Parathyroid adenoma (tissue), 2 donors: ENCODE measurements around the gene MBP.

Experiments used
- H2AFZ ChIP-seq: fragments of 300-600 bp; sonication (generic); one replicate; pipeline ENCODE4 v1.7.0; 2017; ENCODE audit warnings: antibody characterized with exemption, mild to moderate bottlenecking
- H3K27ac ChIP-seq: fragments of 300-600 bp; sonication (generic); one replicate; pipeline ENCODE4 v1.7.0; 2017
- H3K27me3 ChIP-seq: fragments of 300-600 bp; sonication (generic); one replicate; pipeline ENCODE4 v1.7.0; 2017; ENCODE audit warnings: low read length; ENCODE audit not compliant: control insufficient read depth, insufficient read depth
- H3K36me3 ChIP-seq: fragments of 300-600 bp; sonication (generic); one replicate; pipeline ENCODE4 v1.7.0; 2017; ENCODE audit warnings: low read length; ENCODE audit not compliant: control insufficient read depth, insufficient read depth
- H3K4me1 ChIP-seq: fragments of 300-600 bp; sonication (generic); one replicate; pipeline ENCODE4 v1.7.0; 2017; ENCODE audit warnings: control low read depth
- H3K4me2 ChIP-seq: fragments of 300-600 bp; sonication (generic); one replicate; pipeline ENCODE4 v1.7.0; 2017; ENCODE audit warnings: low read length
- H3K4me3 ChIP-seq: fragments of 300-600 bp; sonication (generic); one replicate; pipeline ENCODE4 v1.7.0; 2017; ENCODE audit warnings: low read depth, low read length
- H3K79me2 ChIP-seq: fragments of 300-600 bp; sonication (generic); one replicate; pipeline ENCODE4 v1.7.0; 2017; ENCODE audit warnings: control low read depth
- H3K9ac ChIP-seq: fragments of 300-600 bp; sonication (generic); one replicate; pipeline ENCODE4 v1.7.0; 2017; ENCODE audit warnings: mild to moderate bottlenecking
- H3K9me3 ChIP-seq: fragments of 300-600 bp; sonication (generic); one replicate; pipeline ENCODE4 v1.7.0; 2017; ENCODE audit warnings: low read length; ENCODE audit not compliant: control insufficient read depth
- TF ChIP-seq, protein P1 (sequence below): fragments of 300-600 bp; sonication (generic); IDR thresholded peaks from one replicate; pipeline ENCODE4 v1.7.0; 2017; ENCODE audit warnings: antibody characterized with exemption, mild to moderate bottlenecking
- donor health status: primary hyperparathyroidism.

MBP gene

GRCh38 chr18:77140439-77141109 lies 8.0 kb upstream of the MBP start:
- H3K4me2 ChIP-seq = no peak overlapping the region
- H3K4me3 ChIP-seq = no peak overlapping the region
- H3K9me3 ChIP-seq = no peaks in the 10 kb centered on the region
- H3K27me3 ChIP-seq = no peaks in the 10 kb centered on the region
- H3K79me2 ChIP-seq = no peaks in the 10 kb centered on the region
- H3K36me3 ChIP-seq = no peaks in the 10 kb centered on the region
- H3K27ac ChIP-seq = no peak overlapping the region
- TF ChIP-seq, protein P1, sequence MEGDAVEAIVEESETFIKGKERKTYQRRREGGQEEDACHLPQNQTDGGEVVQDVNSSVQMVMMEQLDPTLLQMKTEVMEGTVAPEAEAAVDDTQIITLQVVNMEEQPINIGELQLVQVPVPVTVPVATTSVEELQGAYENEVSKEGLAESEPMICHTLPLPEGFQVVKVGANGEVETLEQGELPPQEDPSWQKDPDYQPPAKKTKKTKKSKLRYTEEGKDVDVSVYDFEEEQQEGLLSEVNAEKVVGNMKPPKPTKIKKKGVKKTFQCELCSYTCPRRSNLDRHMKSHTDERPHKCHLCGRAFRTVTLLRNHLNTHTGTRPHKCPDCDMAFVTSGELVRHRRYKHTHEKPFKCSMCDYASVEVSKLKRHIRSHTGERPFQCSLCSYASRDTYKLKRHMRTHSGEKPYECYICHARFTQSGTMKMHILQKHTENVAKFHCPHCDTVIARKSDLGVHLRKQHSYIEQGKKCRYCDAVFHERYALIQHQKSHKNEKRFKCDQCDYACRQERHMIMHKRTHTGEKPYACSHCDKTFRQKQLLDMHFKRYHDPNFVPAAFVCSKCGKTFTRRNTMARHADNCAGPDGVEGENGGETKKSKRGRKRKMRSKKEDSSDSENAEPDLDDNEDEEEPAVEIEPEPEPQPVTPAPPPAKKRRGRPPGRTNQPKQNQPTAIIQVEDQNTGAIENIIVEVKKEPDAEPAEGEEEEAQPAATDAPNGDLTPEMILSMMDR = no peak
- H2AFZ ChIP-seq = peak overlapping the region; percentile 44
- H3K9ac ChIP-seq = no peak overlapping the region
- H3K4me1 ChIP-seq = peaks cover 10% of the 10 kb centered on the region

DNA sequence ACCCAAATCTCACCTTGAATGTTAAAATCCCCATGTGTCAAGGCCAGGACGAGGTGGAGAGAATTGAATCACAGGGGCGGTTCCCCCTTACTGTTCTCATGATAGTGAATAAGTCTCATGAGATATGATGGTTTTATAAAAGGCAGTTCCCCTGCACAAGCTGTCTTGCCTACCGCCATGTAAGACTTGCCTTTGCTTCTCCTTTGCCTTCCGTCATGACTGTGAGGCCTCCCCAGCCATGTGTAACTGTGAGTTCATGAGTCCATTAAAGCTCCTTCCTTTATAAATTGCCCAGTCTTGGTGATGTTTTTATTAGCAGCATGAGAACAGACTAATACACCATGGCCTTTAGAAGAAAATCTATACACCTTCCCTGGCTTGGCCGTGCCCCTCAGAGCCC lies 7.4 kb upstream of the MBP start:
- H3K27me3 ChIP-seq = no peaks in the 10 kb centered on the region
- no peak overlapping the region for H2AFZ ChIP-seq
- H3K79me2 ChIP-seq = no peaks in the 10 kb centered on the region
- no peaks in the 10 kb centered on the region for H3K9me3 ChIP-seq
- no peak overlapping the region for H3K27ac ChIP-seq
- H3K4me1 ChIP-seq = peaks cover 10% of the 10 kb centered on the region
- H3K36me3 ChIP-seq = no peaks in the 10 kb centered on the region
- TF ChIP-seq, protein P1 = no peak
- H3K9ac ChIP-seq = no peak overlapping the region
- no peak overlapping the region for H3K4me3 ChIP-seq
- no peak overlapping the region for H3K4me2 ChIP-seq

- no peak overlapping the region for H3K9ac ChIP-seq
- no peak overlapping the region for H3K4me2 ChIP-seq
Measured at GRCh38 chr18:77139619-77140018, 7.0 kb upstream of the MBP start.

GRCh38 chr18:77138270-77138669 lies 5.7 kb upstream of the MBP start:
- TF ChIP-seq, protein P1 = no peak
- H3K79me2 ChIP-seq = no peaks in the 10 kb centered on the region
- no peaks in the 10 kb centered on the region for H3K9me3 ChIP-seq
- H3K27ac ChIP-seq = no peak overlapping the region
- H3K36me3 ChIP-seq = no peaks in the 10 kb centered on the region
- H3K9ac ChIP-seq = no peak overlapping the region
- no peaks in the 10 kb centered on the region for H3K27me3 ChIP-seq
- H3K4me3 ChIP-seq = no peak overlapping the region
- no peak overlapping the region for H3K4me2 ChIP-seq
- no peak overlapping the region for H2AFZ ChIP-seq
- peaks cover 16% of the 10 kb centered on the region for H3K4me1 ChIP-seq

More at GRCh38 chr18:77139619-77140018, 7.0 kb upstream of the MBP start:
- Histone ChIP-seq H3K27ac (no peak overlapping the region), H3K36me3 (no peaks in the 10 kb centered on the region), H3K9me3 (no peaks in the 10 kb centered on the region), H3K27me3 (no peaks in the 10 kb centered on the region), H3K4me1 (peaks cover 8% of the 10 kb centered on the region), H3K4me3 (no peak overlapping the region), H2AFZ (no peak overlapping the region), H3K79me2 (no peaks in the 10 kb centered on the region)
- TF ChIP-seq, protein P1 = no peak

DNA sequence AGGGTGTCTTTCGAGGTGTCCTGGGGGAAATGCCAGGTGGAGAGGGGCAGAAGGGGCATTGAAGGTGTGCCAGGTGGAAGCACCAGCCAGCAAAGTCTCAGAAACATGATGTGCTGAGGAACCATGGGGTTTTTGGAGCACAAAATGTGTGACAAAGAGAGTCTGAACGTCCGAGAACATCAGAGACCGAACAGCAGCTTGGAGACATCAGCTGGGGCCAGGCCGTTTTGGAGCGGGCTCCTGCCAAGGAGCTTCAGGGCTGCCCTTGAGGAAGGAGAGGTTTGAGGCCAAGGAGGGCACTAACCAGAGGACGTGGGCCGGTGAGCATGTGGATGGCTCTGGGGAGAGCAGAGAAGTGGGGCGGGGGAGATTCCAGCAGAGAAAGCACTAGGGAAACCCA lies 5.3 kb upstream of the MBP start:
- TF ChIP-seq, protein P1 = no peak

More for the DNA sequence above, 5.3 kb upstream of the MBP start:
- H3K4me1 ChIP-seq = peaks cover 18% of the 10 kb centered on the region
- H3K9me3 ChIP-seq = no peaks in the 10 kb centered on the region
- no peak overlapping the region for H3K9ac ChIP-seq
- H3K27ac ChIP-seq = no peak overlapping the region
- H3K27me3 ChIP-seq = no peaks in the 10 kb centered on the region
- no peak overlapping the region for H3K4me2 ChIP-seq
- H3K36me3 ChIP-seq = no peaks in the 10 kb centered on the region
- no peak overlapping the region for H2AFZ ChIP-seq
- H3K79me2 ChIP-seq = no peaks in the 10 kb centered on the region
- no peak overlapping the region for H3K4me3 ChIP-seq
